OCI-LY3 (cell line): ENCODE data around the gene GPR137C.

Source experiments
- H2AFZ ChIP-seq: fragments of 200-600, 300-600 bp; shearing (Covaris generic); 2 replicates; pipeline ENCODE4 v1.6.0; 2014; ENCODE audit warnings: antibody characterized with exemption, low read depth, low read length
- H3K27ac ChIP-seq: fragments of 200-600, 300-600 bp; sonication (generic); 2 replicates; pipeline ENCODE4 v1.5.1; 2014; ENCODE audit warnings: mild to moderate bottlenecking, low read length, moderate library complexity, mixed read lengths
- H3K27me3 ChIP-seq: fragments of 200-600, 300-600 bp; sonication (generic); 2 replicates; pipeline ENCODE4 v1.6.1; 2014; ENCODE audit warnings: low read depth, low read length, mixed read lengths
- H3K36me3 ChIP-seq: fragments of 200-600, 300-600 bp; sonication (generic); replicated peaks from 2 replicates; pipeline ENCODE3; 2014; ENCODE audit warnings: low read depth, low read length, mixed read lengths
- H3K4me1 ChIP-seq: fragments of 300-600, 200-600 bp; sonication (generic); 2 replicates; pipeline ENCODE4 v1.6.1; 2014; ENCODE audit warnings: low read length, mixed read lengths
- H3K4me2 ChIP-seq: fragments of 200-600, 300-600 bp; sonication (generic); 2 replicates; pipeline ENCODE4 v1.6.1; 2014; ENCODE audit warnings: low read length, mixed read lengths
- H3K4me3 ChIP-seq: fragments of 300-600, 200-600 bp; sonication (generic); 2 replicates; pipeline ENCODE4 v1.5.1; 2014; ENCODE audit warnings: antibody characterized with exemption, mild to moderate bottlenecking, low read length, moderate library complexity
- H3K79me2 ChIP-seq: fragments of 300-600, 200-600 bp; shearing (Covaris generic); 2 replicates; pipeline ENCODE4 v1.6.1; 2014; ENCODE audit warnings: mild to moderate bottlenecking, low read length, mixed read lengths
- H3K9ac ChIP-seq: fragments of 300-600, 200-600 bp; shearing (Covaris generic); 2 replicates; pipeline ENCODE4 v1.6.0; 2014; ENCODE audit warnings: mild to moderate bottlenecking, low read length, moderate library complexity
- H3K9me3 ChIP-seq: fragments of 200-600, 300-600 bp; shearing (Covaris generic); 2 replicates; pipeline ENCODE4 v1.6.1; 2014; ENCODE audit warnings: low read length, mixed read lengths; ENCODE audit not compliant: insufficient read depth
- H4K20me1 ChIP-seq: fragments of 200-600, 300-600 bp; sonication (generic); 2 replicates; pipeline ENCODE4 v1.6.1; 2016; ENCODE audit warnings: low read length, mixed read lengths; ENCODE audit not compliant: insufficient read depth
- EZH2phosphoT487 ChIP-seq: fragments of 200-600 bp; shearing (Covaris generic); IDR thresholded peaks from 2 replicates; pipeline ENCODE4 v1.6.1; 2018; ENCODE audit warnings: antibody characterized with exemption, mixed run types, low read depth
- TF ChIP-seq, protein P1 (sequence below): fragments of 200-600, 300-600 bp; sonication (generic); IDR thresholded peaks from 2 replicates; pipeline ENCODE4 v1.5.1; 2014; ENCODE audit warnings: antibody characterized with exemption, low read length, low read depth

The GPR137C gene

DNA sequence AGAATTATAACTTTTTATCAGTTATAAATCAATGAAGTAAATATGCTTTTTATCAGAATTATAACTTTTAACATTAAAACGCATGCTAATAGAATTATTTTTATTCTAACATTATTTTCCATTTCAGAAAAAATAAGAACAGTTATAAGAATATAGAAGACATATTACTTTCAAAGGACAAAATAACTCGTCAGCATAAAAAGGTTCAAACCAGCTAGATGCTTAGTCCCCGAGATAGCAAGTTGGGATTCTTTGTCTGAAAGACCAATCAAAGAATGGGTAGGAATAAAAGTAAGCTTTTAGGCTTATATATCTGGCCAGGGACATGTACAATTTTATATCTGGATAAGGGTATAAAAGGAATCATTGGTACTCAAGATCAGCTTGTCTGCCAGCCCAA, 66.0 kb downstream of the GPR137C start:
- Histone ChIP-seq H3K27me3 (no peaks in the 10 kb centered on the region), H3K9ac (no peak overlapping the region), H3K4me1 (no peaks in the 10 kb centered on the region), H3K9me3 (no peaks in the 10 kb centered on the region), H4K20me1 (no peaks in the 10 kb centered on the region), H3K36me3 (no peaks in the 10 kb centered on the region), H2AFZ (no peak overlapping the region), H3K27ac (no peak overlapping the region), H3K4me2 (no peak overlapping the region), H3K4me3 (no peak overlapping the region), H3K79me2 (no peaks in the 10 kb centered on the region)
- TF ChIP-seq, protein P1, sequence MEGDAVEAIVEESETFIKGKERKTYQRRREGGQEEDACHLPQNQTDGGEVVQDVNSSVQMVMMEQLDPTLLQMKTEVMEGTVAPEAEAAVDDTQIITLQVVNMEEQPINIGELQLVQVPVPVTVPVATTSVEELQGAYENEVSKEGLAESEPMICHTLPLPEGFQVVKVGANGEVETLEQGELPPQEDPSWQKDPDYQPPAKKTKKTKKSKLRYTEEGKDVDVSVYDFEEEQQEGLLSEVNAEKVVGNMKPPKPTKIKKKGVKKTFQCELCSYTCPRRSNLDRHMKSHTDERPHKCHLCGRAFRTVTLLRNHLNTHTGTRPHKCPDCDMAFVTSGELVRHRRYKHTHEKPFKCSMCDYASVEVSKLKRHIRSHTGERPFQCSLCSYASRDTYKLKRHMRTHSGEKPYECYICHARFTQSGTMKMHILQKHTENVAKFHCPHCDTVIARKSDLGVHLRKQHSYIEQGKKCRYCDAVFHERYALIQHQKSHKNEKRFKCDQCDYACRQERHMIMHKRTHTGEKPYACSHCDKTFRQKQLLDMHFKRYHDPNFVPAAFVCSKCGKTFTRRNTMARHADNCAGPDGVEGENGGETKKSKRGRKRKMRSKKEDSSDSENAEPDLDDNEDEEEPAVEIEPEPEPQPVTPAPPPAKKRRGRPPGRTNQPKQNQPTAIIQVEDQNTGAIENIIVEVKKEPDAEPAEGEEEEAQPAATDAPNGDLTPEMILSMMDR, result no peak
- no peak for TF ChIP-seq EZH2phosphoT487

DNA sequence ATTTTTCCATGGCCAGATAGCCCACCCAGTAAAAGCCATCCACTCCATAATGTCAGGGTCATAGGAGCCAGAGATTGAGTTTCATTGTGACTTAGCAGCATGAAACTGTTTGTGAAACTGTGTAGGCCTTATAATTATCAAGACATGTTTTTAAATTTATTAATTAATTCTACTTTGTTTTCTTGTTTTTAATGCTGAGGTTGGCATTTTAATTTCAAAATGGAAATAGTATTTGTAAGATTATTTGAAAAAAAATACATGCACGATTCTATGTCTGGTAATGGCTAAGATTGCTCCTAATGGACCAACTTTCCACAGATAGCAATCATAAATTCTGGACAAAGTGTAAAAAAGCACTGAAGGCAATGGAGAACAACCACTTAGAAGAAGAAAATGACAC, 67.1 kb downstream of the GPR137C start:
- TF ChIP-seq EZH2phosphoT487, result no peak
- TF ChIP-seq, protein P1, result no peak
- Histone ChIP-seq H3K4me2 (no peak overlapping the region), H3K27ac (no peak overlapping the region), H3K79me2 (no peaks in the 10 kb centered on the region), H3K27me3 (no peaks in the 10 kb centered on the region), H3K9ac (no peak overlapping the region), H3K4me3 (no peak overlapping the region), H2AFZ (no peak overlapping the region), H4K20me1 (no peaks in the 10 kb centered on the region), H3K4me1 (no peaks in the 10 kb centered on the region), H3K9me3 (no peaks in the 10 kb centered on the region), H3K36me3 (no peaks in the 10 kb centered on the region)

DNA sequence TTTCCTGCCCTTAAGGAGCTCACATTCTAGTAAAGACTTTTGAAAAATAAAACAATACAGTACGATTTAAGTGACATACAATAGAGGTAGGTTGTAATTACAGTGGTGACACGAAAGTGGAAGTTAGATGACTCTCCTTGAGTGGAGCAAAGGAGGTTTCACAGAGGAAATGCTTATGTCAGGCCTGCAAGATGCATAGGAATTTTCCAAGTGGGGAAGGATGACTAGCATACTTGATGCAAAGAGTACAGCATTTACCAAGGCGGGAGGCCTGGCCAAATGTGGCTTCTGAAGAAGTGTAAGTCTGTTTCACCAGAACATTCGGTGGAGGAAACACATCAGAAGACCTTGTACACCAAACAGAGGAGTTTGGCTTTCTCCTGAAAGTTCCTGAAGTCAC, 87.5 kb downstream of the GPR137C start:
- Histone ChIP-seq H4K20me1 (no peaks in the 10 kb centered on the region), H3K4me2 (no peak overlapping the region), H3K9me3 (no peaks in the 10 kb centered on the region), H3K27me3 (no peaks in the 10 kb centered on the region), H3K36me3 (peaks cover 26% of the 10 kb centered on the region), H2AFZ (no peak overlapping the region), H3K4me3 (no peak overlapping the region), H3K27ac (no peak overlapping the region), H3K79me2 (no peaks in the 10 kb centered on the region), H3K4me1 (no peaks in the 10 kb centered on the region), H3K9ac (no peak overlapping the region)
- no peak for TF ChIP-seq EZH2phosphoT487
- TF ChIP-seq, protein P1, result no peak

DNA sequence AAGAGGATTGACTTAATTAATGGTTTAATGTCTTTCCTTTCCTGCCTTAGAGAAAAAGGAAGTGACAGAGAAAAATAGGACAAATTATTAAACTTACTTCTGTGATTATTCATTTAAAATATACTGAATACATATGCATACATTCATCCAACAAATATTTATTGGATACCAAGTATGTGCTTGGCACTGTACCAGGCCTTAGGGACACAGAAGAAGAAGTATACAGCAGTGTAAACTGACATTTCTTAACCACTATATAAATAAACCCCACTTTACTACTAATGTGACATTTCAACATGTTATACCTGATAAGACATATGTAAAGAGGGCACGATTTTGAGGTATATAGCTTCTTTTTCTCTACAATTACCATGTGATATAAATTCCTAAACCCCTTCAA, 89.1 kb downstream of the GPR137C start:
- no peak overlapping the region for H3K4me2 ChIP-seq
- H3K4me1 ChIP-seq, result no peaks in the 10 kb centered on the region
- no peak overlapping the region for H3K4me3 ChIP-seq
- H3K27ac ChIP-seq, result no peak overlapping the region
- H3K36me3 ChIP-seq, result peaks cover 32% of the 10 kb centered on the region
- no peaks in the 10 kb centered on the region for H4K20me1 ChIP-seq
- H2AFZ ChIP-seq, result no peak overlapping the region
- H3K79me2 ChIP-seq, result no peaks in the 10 kb centered on the region
- TF ChIP-seq, protein P1, result no peak
- no peak for TF ChIP-seq EZH2phosphoT487
- no peaks in the 10 kb centered on the region for H3K27me3 ChIP-seq
- no peak overlapping the region for H3K9ac ChIP-seq
- H3K9me3 ChIP-seq, result no peaks in the 10 kb centered on the region
